ENCODE data around the gene RAD51AP1.
"Not testable (repeated sequence)": the region's sequence is repeated elsewhere in the genome, so short reads cannot be mapped to it uniquely, and the experiment has no call there.

Gene RAD51AP1

GRCh38 chr12:4538207-4539160 is at the start of gene RAD51AP1:
Gene RAD51AP1, plus strand, starts transcription at chr12:4538890. Its CDS starts 50 bp downstream, at chr12:4538940.
- peak; percentile 97 to 98 for DNase-seq

DNA sequence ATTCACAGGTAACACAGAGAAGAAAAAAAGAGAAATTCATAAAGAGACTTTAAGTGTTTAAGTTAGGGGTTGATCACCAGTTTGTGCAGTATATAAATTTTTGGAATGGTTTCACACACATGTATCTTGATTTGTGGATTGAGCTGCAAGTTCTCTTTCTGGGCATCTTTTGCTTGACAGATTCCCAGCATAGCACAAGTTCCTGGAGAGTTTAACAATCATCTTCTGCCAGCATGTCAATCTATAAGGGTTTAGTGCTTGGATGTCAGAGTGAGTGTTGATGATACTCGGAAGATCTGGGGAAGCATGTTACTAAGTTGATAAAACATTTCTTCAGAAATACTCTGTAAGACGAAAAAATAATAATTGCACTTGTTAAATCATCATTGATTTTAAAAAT is 49.1 kb upstream of the RAD51AP1 start:
- DNase-seq = no peak

DNA sequence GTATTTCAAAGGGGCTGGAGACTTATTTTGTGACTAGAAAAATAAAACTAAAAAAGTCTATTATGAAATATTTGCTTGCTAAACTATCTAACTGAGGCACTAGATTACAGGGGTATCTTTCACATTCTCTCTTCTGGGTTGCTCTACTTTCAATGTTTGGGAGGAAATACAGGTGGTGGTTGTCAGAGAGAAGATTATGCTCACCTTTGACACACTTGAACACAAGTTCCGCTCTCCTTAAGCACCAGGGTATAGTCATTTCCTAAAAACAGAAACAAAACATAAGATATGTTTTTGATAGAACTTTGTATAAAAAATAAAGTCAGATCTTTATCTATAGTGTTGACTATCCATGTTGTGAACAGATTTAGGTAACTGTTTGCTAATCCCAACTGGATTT is 47.7 kb upstream of the RAD51AP1 start:
- DNase-seq = no peak

DNA sequence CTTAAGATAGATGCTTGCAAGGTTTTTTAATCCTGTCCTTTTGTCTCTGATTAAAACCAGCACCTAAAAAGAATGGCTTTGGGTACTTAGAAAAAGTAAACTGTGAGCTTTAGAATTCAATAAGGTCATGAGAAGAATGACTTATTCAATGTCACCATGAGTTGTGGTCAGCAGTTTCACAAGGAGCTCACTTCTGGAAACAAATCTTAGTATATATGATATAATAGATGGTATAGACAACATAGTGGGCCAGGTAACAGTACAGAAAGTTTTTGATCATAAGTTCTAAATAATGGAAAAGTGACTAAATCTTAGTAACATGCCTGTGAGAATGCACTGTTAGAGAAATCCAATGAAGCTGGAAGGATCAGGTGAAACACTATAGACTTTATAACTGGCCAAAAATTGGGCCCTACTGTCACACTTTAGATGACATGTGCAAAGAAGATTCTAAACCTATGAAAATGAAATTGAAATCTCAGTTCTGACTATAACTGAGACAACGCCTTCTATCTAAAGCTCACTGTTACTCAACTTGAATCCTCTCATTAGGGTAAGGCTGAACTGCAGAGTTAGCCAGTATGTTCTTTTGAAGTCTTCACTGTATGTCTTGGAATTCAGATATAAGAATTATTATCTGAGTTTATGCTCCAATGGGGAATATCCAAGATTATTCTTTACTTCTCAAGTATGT is 42.4 kb upstream of the RAD51AP1 start:
- DNase-seq = no peak

DNA sequence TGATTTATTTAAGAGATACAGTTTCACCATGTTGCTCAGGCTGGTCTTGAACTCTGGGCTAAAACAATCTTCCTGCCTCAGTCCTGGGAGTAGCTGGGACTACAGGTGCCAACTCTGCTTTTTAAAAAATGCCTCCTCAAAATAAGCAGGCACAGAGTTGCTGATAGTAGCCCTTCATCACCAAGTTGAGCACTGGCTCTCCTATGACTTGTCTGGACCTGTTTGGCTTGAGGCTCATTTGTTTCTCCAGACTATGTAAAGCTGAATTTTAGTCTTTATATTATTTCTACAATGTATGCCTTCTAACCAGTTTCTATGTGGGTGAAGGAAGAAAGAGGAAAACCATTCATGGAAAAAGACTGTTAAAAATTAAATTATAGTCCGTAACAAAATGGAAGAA is 39.5 kb upstream of the RAD51AP1 start:
- DNase-seq = no peak

- no peak for DNase-seq
Observed at GRCh38 chr12:4505376-4505986, 33.2 kb upstream of the RAD51AP1 start.

- no peak for DNase-seq
Observed at GRCh38 chr12:4506430-4506829, 32.3 kb upstream of the RAD51AP1 start.

DNA sequence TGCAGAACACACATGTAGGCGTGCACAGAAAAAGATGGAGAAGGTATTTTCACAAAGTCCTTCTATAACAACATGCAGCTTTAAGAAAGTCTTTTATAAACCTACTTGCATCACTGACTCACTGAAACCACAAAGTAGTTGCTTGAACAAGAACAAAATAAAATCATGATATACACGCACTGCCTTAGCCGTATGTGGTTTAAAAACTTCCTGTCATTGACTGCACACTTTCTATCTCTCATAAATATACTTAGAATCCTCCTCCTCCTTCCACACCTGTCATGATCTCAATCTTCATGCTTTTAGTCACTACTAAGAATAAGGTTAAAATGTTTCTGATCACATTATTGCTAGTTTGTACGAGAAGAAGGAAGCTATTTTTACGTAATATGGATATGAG is 31.8 kb upstream of the RAD51AP1 start:
- DNase-seq = no peak

- DNase-seq = not testable (repeated sequence)
Observed at GRCh38 chr12:4508503-4508902, 30.2 kb upstream of the RAD51AP1 start.

- DNase-seq = not testable (repeated sequence)
Observed at GRCh38 chr12:4509269-4509668, 29.4 kb upstream of the RAD51AP1 start.

GRCh38 chr12:4518106-4518728 is 20.5 kb upstream of the RAD51AP1 start:
- no peak for DNase-seq

- DNase-seq = not testable (repeated sequence)
Observed at GRCh38 chr12:4523443-4523842, 15.2 kb upstream of the RAD51AP1 start.

- DNase-seq = no peak
Observed at GRCh38 chr12:4526923-4527546, 11.7 kb upstream of the RAD51AP1 start.

GRCh38 chr12:4530160-4530559 is 8.5 kb upstream of the RAD51AP1 start:
- DNase-seq = no peak

DNA sequence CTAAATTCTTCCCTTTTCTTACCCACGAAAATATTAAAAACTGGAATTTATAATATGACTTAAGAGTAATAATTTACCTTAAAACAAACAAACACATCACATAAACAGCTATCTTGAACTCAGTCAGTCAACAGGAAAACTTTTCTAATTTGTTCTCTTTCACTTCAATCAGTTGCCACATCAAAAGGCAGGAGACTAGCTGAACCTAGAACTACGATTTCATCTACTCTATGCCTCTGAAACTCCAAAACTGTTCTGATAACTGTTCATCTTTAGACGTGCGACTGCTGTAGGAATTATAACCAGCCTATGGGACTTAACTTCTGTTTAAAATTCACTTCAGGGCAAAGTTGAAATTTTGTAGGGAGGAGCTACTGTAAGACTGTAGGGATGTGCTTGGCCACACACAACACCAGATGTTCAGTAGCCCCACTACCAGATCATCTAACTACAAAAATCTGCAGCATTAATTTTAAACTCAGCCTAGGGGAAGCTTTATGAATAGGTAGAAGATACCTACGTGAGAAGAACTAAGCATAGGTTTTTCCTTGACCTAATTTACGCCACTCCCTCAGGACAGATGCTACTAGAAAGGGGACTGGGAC is 7.6 kb upstream of the RAD51AP1 start:
- no peak for DNase-seq

DNA sequence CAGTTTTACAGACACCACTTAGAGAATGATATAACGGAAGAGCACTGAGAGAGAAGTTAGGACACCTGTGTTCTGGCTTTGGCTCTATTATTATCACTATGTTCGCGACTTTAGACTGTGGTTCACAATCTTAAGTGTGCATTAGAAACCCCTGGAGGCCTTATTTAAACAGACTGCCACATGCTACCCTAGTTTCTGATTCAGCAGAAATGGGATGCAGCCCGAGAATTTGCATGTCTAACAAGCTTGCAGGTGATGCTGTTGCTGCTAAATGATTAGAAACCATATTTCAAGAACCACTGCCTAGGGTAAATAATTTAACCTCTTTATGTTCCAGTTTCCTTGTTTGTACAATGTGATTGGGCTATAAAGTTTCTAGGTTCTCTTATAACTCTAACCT is 3.6 kb upstream of the RAD51AP1 start:
- DNase-seq = no peak

GRCh38 chr12:4535871-4536270 is 2.8 kb upstream of the RAD51AP1 start:
- no peak for DNase-seq

- DNase-seq = no peak
Observed at GRCh38 chr12:4539167-4539870, 629 bp downstream of the RAD51AP1 start.

- no peak for DNase-seq
Observed at GRCh38 chr12:4540170-4540569, 1.5 kb downstream of the RAD51AP1 start.

DNA sequence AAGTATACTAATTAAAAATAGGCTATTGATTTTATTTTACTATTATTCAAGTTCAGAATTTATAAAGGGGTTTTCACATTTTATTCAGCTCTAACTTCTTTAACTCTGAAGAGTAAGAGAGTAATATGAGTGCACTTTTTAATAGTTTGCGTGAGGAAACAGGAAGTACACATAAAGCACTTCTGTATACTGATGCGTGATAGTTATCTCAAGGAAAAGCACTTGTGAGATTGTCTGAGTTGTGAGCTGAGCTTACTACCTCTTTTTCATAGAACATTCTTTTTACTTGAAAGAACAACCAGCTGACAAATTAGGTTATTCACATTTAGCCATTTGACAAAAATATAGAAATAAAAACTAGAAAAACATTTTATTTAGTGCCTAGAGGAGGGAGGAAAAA is 1.9 kb downstream of the RAD51AP1 start:
- no peak for DNase-seq

DNA sequence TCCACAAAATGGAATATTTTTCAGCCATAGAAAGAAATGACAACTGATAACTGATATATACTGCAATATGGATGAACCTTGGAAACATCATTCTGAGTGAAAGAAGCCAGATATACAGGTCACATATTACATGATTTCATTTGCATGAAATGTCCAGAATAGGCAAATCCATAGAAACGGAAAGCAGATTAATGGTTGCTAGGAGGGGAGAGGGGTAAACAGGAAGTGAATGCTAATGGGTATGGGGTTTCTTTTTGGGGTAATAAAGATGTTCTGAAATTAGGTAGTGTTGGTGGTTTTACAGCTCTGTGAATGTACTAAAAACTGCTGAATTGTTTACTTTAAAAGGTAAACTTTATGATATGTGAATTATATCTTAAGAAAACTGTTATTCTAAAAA is 6.5 kb downstream of the RAD51AP1 start:
- no peak for DNase-seq

DNA sequence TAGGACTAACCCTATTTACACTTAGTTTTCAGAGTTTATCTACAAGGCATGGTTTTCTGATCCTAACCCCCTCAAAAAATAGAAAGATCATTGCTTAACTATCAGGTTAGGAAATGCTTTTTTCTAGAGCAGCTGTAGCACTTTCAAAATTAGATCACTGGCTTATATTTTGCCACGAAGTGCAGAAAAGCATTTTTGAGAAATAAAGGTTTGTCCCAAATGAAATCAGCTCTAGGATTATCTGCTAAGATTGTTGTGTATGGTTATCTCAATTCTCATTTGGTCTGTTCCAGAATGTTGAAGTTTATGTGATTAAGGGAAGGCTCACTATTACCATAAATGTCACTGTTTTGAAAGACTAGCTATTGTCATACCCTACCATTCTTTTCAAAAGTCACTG is 13.5 kb downstream of the RAD51AP1 start:
- DNase-seq = no peak

Measured in NCI-H446 (cell line).